Right lobe of liver (tissue), 4 donors: Measurements from ENCODE around the gene POLR2F.

Experiments used
- CTCF ChIP-seq, 4 donors: fragments of 200-600 bp in 3 of 4; fragments of 450-650 bp in 1 of 4; IDR thresholded peaks; one replicate each; pipeline versions ENCODE4 v1.5.1 to v1.8.0; 2016 to 2022; ENCODE audit warnings: antibody characterized with exemption in 4 of 4, mild to moderate bottlenecking in 2 of 4
- POLR2A ChIP-seq: fragments of 450-650 bp; IDR thresholded peaks from one replicate; pipeline ENCODE4 v1.6.1; 2017; ENCODE audit warnings: antibody characterized with exemption, mild to moderate bottlenecking
- donor health status: DM: no; HTN: no; CAD: no.
- donor health status: DM: no; HTN: no; CAD: no.
- donor health status: DM: no; HTN: yes; CAD: no.

GRCh38 chr22:38017272-38017920, 63.9 kb downstream of the POLR2F start:
- no peak for TF ChIP-seq CTCF (IDR thresholded peaks at IDR 0.05)
- TF ChIP-seq POLR2A = no peak
